DMS79 (cell line): ENCODE data around the gene POU2F2.

Source experiments
- DNase-seq: peaks from one replicate; lab custom pipeline; 2025; lab: John Stamatoyannopoulos, UW

The POU2F2 gene

GRCh38 chr19:42132030-42132628 is at the start of gene POU2F2:
Gene POU2F2 (minus strand): TSS chr19:42132446. CDS start chr19:42132411, 35 bp downstream.
- DNase-seq = no peak

DNA sequence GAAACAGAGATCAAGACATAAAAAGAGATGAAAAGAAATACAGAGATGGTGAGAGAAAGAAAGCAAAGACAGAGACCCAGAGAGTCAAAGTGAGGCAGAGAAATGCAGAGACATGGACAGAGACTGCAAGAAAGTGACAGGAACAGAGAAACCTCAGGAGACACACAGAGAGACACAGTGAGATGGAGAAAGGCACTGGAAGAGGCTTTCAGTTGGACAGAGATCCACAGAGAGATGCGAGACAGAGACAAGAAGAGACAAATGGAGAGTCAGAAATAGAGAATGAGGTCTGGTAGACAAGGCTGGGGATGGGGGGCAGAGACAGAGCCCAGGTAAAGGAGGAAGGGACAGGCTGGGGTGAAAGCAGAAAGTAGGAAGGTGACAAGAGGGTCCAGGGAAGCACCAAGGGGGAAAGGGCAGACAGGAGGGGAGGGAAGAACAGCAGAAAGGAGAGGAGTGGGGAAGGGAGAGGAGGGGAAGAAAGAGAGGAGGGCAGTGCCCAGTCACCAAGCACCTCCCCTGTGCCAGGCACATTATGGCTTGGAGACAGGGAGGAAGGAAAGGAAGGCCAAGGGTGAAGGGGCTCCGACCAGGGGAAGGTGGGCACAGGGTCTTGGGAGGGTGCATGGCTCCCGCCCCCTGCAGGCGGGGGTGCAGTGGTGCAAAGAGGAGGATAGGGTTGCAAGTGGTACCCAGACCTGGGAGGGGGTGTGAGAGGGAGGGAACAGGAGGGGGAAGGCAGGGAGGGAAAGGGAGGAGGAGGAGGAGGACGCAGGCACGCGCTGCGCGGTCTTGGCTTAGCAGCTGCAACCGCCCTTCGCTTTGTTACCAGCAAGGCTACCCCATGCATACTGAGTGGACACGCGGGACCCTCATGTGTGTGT is 46.8 kb upstream of the POU2F2 start:
- no peak for DNase-seq

GRCh38 chr19:42177686-42178019 is 45.4 kb upstream of the POU2F2 start:
- no peak for DNase-seq

DNA sequence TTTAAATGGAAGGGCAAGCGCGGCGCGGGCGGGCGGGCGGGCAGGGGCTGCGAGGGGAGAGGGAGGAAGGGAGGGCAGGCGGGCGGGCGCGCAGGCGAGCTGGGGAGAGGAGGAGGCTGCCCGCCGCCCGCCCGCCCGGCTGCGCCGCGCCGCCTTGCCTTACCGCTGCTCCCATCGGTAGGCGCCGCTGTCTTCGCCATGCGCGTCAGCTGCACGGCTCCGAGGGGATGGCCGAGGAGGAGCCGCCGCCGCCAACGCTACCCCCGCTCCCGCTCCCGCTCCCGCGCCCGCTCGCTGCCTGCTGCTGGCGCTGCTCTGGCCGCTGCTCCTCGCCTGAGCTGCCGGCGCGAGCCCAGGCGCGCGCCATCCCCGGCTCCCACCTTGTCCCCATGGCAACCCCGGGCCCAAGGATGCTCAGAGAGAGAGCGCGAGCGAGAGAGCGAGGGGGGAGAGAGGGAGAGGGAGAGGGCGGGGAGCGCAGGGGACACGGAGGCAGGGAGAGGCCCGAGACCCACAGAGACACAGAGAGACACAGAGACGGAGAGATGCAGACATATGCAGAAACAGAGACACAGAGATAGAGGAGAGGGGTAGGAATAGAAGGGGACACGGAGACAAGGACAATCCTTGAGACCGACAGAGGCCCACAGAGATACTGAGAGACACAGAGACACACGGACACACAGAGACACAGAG is 44.9 kb upstream of the POU2F2 start:
- peak; percentile 86 for DNase-seq

GRCh38 chr19:42176649-42176989 is 44.4 kb upstream of the POU2F2 start:
- DNase-seq = peak; percentile 51

GRCh38 chr19:42175952-42176648 is 43.9 kb upstream of the POU2F2 start:
- DNase-seq = no peak

DNA sequence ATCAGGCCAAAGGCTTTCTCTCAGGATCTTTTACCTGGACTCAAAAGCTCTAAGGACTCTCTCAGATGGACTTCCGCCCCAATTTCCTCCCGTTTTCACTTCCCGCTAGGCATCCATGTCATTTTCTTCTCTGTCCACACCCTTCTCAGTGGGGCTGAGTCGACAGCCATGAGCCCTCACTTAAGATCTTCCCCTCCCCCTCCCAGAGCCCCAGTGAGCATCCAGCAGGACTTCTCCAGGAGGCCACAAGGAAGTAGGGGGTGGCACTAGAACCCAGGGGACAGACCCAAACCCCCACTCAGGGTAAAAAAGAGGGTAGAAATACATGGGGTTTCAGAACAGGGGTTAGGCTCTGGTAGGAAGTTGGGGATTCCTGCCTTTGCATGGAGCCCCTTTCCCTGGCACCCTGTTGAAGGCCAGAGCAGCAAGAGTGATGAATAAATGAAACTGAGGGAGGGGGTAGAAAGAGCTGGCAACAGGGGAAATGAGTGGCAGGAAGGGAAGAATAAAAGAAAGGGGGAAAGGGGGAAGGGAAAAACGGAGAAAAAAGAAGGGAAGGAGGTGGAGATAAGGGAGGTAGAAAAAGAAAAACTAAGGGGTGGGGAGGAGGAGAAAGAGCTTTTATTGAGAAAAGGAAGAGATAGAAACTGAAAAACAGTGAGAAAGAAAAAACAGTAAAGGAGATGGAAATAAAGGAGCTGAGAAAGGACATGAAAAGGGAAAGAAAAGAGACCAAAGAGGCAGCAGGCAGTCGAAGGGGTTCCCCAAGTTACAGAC is 42.9 kb upstream of the POU2F2 start:
- DNase-seq = no peak

GRCh38 chr19:42174188-42174587 is 41.9 kb upstream of the POU2F2 start:
- no peak for DNase-seq

- no peak for DNase-seq
Observed at GRCh38 chr19:42173695-42174094, 41.4 kb upstream of the POU2F2 start.

DNA sequence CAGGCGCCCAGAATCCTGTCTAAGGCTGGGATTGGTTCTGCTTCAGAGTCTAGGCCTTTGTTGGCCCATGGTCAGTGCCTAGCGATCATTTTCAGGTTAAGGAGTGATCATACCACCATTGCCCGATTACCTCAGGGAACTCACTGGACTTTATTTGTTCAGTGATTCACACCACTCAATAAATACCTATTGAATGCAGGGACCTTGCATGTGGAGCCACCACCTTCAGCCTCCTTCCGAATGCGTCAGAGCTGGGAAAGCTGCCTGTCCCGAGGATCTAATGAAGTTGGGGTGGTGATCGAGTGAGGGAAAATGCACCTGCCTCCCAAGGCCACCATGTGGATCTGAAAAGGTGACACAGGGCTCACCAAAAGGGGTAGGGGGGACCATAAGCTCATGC is 40.0 kb upstream of the POU2F2 start:
- no peak for DNase-seq

GRCh38 chr19:42170715-42171114 is 38.5 kb upstream of the POU2F2 start:
- no peak for DNase-seq

- no peak for DNase-seq
Observed at GRCh38 chr19:42169486-42170413, 37.5 kb upstream of the POU2F2 start.

DNA sequence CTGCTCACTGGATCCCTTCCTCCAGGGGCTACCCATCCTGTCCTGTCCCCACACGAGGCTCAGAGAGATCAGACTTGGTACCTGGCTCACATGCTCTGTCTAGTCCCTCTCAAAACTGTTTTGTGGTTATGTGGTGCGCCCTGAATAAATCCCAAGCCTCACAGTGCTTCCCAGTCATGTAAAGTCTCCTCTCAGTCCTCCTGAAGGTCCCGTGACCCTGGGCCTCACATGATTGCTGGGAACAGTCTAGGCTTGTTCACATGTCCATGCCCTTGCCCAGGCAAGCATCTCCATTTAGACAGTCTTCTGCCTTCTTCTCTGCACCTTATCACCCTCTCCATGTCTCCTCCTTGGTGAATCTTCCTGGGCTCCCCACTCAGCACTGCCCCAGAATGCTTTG is 36.0 kb upstream of the POU2F2 start:
- DNase-seq = no peak

DNA sequence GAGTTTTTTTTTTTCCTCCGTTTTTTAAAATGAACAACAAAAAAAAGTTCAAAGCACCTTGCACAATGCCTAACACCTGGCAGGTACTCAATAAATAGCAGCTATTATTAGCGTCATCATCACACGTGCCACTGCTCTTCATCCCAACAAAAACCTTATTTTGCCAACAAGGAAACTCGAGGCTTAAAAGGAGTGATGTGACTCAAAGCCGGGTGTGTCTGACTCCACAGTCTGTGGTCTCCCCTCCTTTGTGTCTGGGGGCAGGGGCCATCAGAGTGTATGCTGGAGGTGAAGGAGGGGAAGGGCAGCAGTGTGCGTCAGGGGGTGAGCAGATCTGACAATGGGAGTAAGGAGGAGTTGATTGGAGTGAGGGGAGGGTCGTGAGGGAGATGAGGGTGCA is 34.1 kb upstream of the POU2F2 start:
- DNase-seq = no peak

- no peak for DNase-seq
Observed at GRCh38 chr19:42165146-42165545, 32.9 kb upstream of the POU2F2 start.

DNA sequence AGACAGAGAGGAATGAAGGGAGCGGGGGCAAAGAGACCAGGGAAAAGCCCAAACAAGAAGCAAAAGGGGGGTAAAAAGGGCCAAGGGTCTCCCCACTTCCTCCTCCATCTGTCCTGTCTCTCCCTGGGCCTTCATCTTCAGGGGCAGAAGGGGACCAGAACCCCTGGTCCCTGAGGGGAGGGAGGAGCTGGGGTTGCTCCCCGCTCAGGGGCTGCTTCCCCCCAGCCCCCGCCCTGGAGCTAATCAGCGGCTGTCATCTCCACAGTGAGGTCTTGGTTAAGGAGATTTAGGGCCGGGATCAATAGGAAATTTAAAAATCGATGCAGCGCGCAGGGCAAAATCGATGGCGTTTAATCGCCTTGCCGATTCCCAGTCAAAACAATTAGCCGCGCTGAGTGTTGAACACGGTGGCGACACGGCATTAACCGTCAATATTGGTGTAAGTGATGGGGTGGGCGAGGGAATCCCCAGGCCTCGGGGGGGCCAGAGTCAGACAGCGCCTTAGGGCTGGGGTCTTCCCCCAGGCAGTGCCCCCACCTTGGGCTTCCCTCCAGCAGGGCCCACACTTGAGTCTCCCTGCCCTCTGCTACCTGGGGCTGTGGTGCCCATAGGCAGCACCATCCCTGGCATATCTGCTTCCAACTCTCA is 29.5 kb upstream of the POU2F2 start:
- no peak for DNase-seq

DNA sequence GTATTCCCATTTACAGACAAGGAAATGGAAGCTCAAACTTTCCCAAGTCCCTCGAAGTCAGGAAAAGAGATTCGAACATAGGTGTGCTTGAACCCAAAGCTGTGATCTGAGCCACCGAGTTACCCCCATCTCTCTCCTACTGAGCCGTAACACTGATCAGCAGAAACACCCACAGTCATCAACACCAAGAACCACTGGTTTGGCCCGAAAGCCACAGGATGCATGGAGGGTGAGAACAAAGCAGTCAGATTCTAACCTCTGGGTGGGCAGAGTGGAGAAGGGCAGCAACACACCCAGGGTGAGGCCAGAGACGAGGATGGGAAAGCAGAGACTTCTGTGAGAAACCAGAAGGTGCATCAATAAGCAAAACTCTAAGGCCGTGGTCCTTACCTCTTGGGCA is 27.7 kb upstream of the POU2F2 start:
- no peak for DNase-seq

DNA sequence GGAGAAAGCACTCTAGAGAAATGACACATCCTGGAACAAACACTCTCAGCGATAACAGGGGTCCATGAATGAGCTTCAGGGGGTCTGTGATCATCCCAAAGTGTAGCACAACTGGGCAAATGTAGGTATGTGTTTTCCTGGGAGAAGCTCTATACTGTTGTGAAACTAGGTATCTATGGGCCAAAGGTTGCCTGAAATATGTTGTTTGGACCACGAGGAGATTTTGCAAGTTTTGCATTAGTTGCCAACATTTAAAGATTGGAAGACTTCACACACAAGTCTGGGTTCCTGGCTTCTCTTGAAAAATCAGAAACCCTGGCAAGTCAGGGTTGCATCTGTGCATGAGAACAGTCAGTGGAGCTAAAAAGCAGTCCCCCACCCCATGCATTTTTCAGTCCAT is 26.7 kb upstream of the POU2F2 start:
- DNase-seq = no peak

GRCh38 chr19:42156571-42156970 is 24.3 kb upstream of the POU2F2 start:
- no peak for DNase-seq

DNA sequence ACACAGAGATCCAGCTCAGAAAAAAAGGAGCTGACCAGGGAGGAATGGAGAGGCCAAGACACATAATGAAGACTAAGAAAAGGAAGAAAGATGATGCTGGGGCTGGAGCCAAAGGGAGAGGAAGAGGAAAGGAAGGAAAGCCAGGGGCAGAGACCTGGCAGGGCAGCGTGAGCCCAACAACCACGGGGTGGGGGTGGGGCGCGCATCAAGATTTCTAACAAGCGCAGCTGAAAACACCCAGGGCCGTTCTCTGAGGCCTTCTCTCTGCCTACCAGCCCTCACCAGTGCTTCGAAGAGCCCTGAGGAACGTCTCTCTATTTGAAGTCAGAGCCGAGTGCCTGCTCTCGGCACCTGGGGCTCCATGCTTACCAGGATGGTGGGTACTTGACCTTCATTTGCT is 23.6 kb upstream of the POU2F2 start:
- DNase-seq = no peak
